ENCODE results near the gene ZNF536.

- peak in 1 of 4 donors; percentile 8 for TF ChIP-seq POLR2AphosphoS5 (IDR thresholded peaks at IDR 0.05)
- no peak for TF ChIP-seq CTCF (IDR thresholded peaks at IDR 0.05)
- no peak for TF ChIP-seq POLR2A (IDR thresholded peaks at IDR 0.05)
- no peak for TF ChIP-seq EP300 (IDR thresholded peaks at IDR 0.05)
Observed at GRCh38 chr19:30479231-30479630, 107.0 kb downstream of the ZNF536 start.

Data from sigmoid colon (tissue), 4 donors.